Mesothelial cell of epicardium (in vitro differentiated cells): ENCODE data around the gene OSGEP. TPM values are rescaled to one million over a fixed set of nuclear protein-coding genes. Genes with fewer than 3 reads are reported as not detected.
A peak's percentile ranks its signal among the peaks of the same experiment; 100 is the strongest.

Source experiments
- DNase-seq, 2 experiments: peaks; one replicate each; pipeline ENCODE4 v3.0.0; 2021; ENCODE audit warnings: low spot score in 2 of 2; ENCODE audit not compliant: unreplicated experiment in 2 of 2
- H3K27ac Mint-ChIP-seq: 2 replicates; pipeline ENCODE4 v1.8.0; 2021; ENCODE audit warnings: mixed read lengths
- H3K27me3 Mint-ChIP-seq: 2 replicates; pipeline ENCODE4 v1.8.0; 2021; ENCODE audit warnings: low read depth, mixed read lengths
- H3K36me3 Mint-ChIP-seq: 2 replicates; pipeline ENCODE4 v1.8.0; 2021; ENCODE audit warnings: mixed read lengths
- H3K4me1 Mint-ChIP-seq: 2 replicates; pipeline ENCODE4 v1.8.0; 2021; ENCODE audit warnings: mixed read lengths
- H3K4me3 Mint-ChIP-seq: 2 replicates; pipeline ENCODE4 v1.8.0; 2021; ENCODE audit warnings: mild to moderate bottlenecking, moderate library complexity, mixed read lengths
- H3K9me3 Mint-ChIP-seq: 2 replicates; pipeline ENCODE4 v1.8.0; 2021; ENCODE audit warnings: mixed read lengths
- total RNA-seq: library from RNA; stranded (reverse); gene quantifications from 3 replicates; pipeline ENCODE4 v1.2.1, GENCODE V29; 2021
- TF ChIP-seq, protein P1 (sequence below): fragments of 200-600 bp; sonication (generic); IDR thresholded peaks from one replicate; pipeline ENCODE4 v1.5.0; 2021; ENCODE audit warnings: antibody characterized with exemption; ENCODE audit not compliant: unreplicated experiment

The OSGEP gene
- total RNA-seq, 1 donor from 2014 or later, result 67.0 TPM

- Mint-ChIP-seq H3K27me3 (peaks cover 3% of the 10 kb centered on the region), H3K27ac (no peak overlapping the region), H3K9me3 (no peaks in the 10 kb centered on the region), H3K4me3 (no peak overlapping the region), H3K36me3 (no peaks in the 10 kb centered on the region), H3K4me1 (peaks cover 11% of the 10 kb centered on the region)
- no peak for DNase-seq
- TF ChIP-seq, protein P1, sequence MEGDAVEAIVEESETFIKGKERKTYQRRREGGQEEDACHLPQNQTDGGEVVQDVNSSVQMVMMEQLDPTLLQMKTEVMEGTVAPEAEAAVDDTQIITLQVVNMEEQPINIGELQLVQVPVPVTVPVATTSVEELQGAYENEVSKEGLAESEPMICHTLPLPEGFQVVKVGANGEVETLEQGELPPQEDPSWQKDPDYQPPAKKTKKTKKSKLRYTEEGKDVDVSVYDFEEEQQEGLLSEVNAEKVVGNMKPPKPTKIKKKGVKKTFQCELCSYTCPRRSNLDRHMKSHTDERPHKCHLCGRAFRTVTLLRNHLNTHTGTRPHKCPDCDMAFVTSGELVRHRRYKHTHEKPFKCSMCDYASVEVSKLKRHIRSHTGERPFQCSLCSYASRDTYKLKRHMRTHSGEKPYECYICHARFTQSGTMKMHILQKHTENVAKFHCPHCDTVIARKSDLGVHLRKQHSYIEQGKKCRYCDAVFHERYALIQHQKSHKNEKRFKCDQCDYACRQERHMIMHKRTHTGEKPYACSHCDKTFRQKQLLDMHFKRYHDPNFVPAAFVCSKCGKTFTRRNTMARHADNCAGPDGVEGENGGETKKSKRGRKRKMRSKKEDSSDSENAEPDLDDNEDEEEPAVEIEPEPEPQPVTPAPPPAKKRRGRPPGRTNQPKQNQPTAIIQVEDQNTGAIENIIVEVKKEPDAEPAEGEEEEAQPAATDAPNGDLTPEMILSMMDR, result no peak
Measured at GRCh38 chr14:20418501-20418909, 36.1 kb downstream of the OSGEP start.

DNA sequence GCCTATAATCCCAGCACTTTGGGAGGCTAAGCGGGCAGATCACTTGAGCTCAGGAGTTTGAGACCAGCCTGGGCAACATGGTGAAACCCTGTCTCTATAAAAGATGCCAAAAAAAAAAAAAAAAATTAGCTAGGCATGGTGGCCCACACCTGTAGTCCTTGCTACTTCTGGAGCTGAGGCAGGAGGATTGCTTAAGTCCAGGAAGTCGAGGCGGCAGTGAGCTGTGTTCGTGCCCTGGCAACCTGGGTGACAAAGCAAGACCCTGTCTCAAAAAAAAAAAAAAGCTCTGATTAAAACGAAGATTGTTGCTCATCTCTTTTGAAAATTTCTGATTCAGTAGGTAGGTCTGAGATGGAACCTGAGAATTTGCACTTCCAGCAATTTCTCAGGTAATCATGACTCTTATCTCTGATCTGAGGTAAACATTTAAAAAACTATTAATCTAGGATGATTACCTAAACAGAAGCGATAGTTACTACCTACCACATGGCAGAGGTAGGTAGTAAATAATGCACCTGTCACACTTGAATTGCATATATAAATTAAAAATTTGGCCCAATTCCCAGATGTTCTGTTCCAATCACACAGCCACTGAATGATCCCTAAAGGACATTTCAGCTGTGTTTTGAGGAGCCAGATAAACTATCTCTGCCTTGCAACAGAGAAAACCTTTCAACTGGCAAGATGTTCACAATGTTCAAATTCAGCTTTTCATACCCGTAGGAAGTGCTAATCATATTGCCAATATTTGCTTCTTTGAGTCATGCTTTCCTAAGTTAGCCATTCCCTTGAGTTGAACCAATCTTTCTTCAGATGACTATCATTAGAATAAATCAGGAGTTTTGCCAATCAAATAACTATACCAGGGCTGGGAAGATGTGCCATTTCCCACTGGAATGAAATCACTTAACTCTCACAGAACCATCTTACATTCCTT lies 37.1 kb downstream of the OSGEP start:
- no peak for DNase-seq
- Mint-ChIP-seq H3K27ac (no peak overlapping the region), H3K36me3 (no peaks in the 10 kb centered on the region), H3K27me3 (peaks cover 3% of the 10 kb centered on the region), H3K4me1 (peaks cover 14% of the 10 kb centered on the region), H3K9me3 (no peaks in the 10 kb centered on the region), H3K4me3 (no peak overlapping the region)
- TF ChIP-seq, protein P1, result no peak

DNA sequence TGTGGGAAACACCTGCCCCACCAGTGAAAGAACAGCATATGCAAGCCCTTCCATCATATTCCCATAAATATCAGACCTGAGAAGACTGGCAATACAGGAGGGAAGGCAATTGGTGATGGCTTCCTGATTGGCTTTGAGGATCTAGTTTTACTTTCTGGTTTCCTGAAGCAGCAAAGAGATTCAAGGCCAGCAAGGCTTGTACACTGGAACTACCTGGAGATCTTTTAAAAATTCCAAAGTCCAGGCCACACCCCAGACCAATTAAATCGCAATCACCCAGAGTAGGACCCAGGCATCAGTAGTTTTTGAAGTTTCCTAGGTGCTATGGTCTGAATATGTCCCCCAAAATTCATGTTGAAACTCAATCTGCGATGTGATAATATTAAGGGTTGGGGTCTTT lies 38.4 kb downstream of the OSGEP start:
- Mint-ChIP-seq H3K9me3 (no peaks in the 10 kb centered on the region), H3K36me3 (no peaks in the 10 kb centered on the region), H3K4me3 (no peak overlapping the region), H3K27ac (no peak overlapping the region), H3K27me3 (peaks cover 3% of the 10 kb centered on the region), H3K4me1 (peaks cover 20% of the 10 kb centered on the region)
- TF ChIP-seq, protein P1, result no peak
- DNase-seq, result no peak

GRCh38 chr14:20415782-20416206 lies 38.8 kb downstream of the OSGEP start:
- no peaks in the 10 kb centered on the region for H3K36me3 Mint-ChIP-seq
- H3K9me3 Mint-ChIP-seq, result no peaks in the 10 kb centered on the region
- H3K27me3 Mint-ChIP-seq, result peaks cover 3% of the 10 kb centered on the region
- DNase-seq, result no peak
- peaks cover 20% of the 10 kb centered on the region for H3K4me1 Mint-ChIP-seq
- TF ChIP-seq, protein P1, result peak; percentile 56
- no peak overlapping the region for H3K4me3 Mint-ChIP-seq
- no peak overlapping the region for H3K27ac Mint-ChIP-seq

DNA sequence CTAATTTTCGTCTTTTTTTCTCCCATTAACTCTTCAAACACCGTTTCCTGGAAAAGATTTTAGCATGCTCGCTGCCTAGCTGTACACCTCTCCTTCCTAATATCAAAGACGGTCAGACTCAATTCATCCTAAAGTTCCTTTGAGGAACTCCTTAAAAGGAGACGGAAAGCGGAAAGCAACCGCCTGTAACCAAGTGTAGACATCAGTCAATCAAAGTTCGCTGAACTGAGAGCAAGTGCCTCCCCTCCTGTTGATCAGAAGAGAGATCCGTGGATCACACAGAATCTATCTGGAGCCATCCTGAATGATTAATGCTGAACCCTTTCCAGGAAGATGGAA lies 40.9 kb downstream of the OSGEP start:
- H3K27me3 Mint-ChIP-seq, result no peaks in the 10 kb centered on the region
- DNase-seq, result no peak
- peak overlapping the region; percentile 83 for H3K4me3 Mint-ChIP-seq
- no peaks in the 10 kb centered on the region for H3K9me3 Mint-ChIP-seq
- TF ChIP-seq, protein P1, result no peak
- H3K27ac Mint-ChIP-seq, result peak overlapping the region; percentile 89
- peaks cover 20% of the 10 kb centered on the region for H3K4me1 Mint-ChIP-seq
- H3K36me3 Mint-ChIP-seq, result no peaks in the 10 kb centered on the region
